Measurements from ENCODE around the gene IL18.

DNA sequence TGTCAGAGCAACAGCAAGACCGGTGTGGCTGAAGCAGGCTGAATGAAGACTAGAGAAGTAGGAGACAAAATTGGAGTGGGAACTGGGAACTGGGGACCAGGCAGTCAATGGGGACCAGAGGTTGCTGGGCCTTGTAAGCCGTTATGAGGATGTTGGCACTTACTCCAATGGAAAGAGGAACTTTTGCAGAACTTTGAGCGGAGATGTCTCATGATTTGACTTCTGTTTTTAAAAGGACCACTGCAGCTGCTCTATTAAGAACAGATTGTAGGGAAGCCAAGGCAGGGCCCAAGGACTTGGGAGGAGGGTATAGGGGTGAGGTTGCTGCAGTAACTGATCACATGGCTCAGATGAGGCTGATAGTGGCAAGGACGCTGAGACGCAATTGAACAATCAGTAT is 34.2 kb downstream of the IL18 start:
- TF ChIP-seq, protein P1, sequence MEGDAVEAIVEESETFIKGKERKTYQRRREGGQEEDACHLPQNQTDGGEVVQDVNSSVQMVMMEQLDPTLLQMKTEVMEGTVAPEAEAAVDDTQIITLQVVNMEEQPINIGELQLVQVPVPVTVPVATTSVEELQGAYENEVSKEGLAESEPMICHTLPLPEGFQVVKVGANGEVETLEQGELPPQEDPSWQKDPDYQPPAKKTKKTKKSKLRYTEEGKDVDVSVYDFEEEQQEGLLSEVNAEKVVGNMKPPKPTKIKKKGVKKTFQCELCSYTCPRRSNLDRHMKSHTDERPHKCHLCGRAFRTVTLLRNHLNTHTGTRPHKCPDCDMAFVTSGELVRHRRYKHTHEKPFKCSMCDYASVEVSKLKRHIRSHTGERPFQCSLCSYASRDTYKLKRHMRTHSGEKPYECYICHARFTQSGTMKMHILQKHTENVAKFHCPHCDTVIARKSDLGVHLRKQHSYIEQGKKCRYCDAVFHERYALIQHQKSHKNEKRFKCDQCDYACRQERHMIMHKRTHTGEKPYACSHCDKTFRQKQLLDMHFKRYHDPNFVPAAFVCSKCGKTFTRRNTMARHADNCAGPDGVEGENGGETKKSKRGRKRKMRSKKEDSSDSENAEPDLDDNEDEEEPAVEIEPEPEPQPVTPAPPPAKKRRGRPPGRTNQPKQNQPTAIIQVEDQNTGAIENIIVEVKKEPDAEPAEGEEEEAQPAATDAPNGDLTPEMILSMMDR (conservative IDR thresholded peaks at IDR 0.05 in 1 of 2, IDR thresholded peaks at IDR 0.05 in 1 of 2; ENCODE audit: low read depth in 1 of 2, low read length in 2 of 2), result no peak
- no peak for TF ChIP-seq EZH2 (IDR thresholded peaks at IDR 0.05; ENCODE audit: low read length, missing control alignments)
